ENCODE data around the gene PPP6R1.

The PPP6R1 gene

GRCh38 chr19:55212447-55212846, 46.4 kb downstream of the PPP6R1 start:
- peak; percentile 85 for TF ChIP-seq RAD21 (IDR thresholded peaks at IDR 0.05; ENCODE audit: low read depth)
- no peak for TF ChIP-seq CREB1 (IDR thresholded peaks at IDR 0.05; ENCODE audit: low read depth)

- no peak for TF ChIP-seq TEAD4 (IDR thresholded peaks at IDR 0.05)
- TF ChIP-seq RAD21 (IDR thresholded peaks at IDR 0.05; ENCODE audit: low read depth), result no peak
- TF ChIP-seq TAF1 (IDR thresholded peaks at IDR 0.05; ENCODE audit: low read depth), result no peak
- no peak for TF ChIP-seq MAX (IDR thresholded peaks at IDR 0.05)
- TF ChIP-seq EP300 (IDR thresholded peaks at IDR 0.05; ENCODE audit: borderline replicate concordance), result no peak
- TF ChIP-seq NFIC (IDR thresholded peaks at IDR 0.05), result no peak
- no peak for TF ChIP-seq YY1 (IDR thresholded peaks at IDR 0.05; ENCODE audit: low read depth)
- TF ChIP-seq ZBTB7A (IDR thresholded peaks at IDR 0.05; ENCODE audit: low read depth), result no peak
- no peak for TF ChIP-seq REST (IDR thresholded peaks at IDR 0.05; ENCODE audit: low read depth)
- no peak for TF ChIP-seq TCF12 (IDR thresholded peaks at IDR 0.05; ENCODE audit: low read depth)
- TF ChIP-seq USF1 (IDR thresholded peaks at IDR 0.05), result no peak
- no peak for TF ChIP-seq EGR1 (IDR thresholded peaks at IDR 0.05)
These were observed 48.9 kb downstream of the PPP6R1 start for GRCh38 chr19:55209693-55210472.

DNA sequence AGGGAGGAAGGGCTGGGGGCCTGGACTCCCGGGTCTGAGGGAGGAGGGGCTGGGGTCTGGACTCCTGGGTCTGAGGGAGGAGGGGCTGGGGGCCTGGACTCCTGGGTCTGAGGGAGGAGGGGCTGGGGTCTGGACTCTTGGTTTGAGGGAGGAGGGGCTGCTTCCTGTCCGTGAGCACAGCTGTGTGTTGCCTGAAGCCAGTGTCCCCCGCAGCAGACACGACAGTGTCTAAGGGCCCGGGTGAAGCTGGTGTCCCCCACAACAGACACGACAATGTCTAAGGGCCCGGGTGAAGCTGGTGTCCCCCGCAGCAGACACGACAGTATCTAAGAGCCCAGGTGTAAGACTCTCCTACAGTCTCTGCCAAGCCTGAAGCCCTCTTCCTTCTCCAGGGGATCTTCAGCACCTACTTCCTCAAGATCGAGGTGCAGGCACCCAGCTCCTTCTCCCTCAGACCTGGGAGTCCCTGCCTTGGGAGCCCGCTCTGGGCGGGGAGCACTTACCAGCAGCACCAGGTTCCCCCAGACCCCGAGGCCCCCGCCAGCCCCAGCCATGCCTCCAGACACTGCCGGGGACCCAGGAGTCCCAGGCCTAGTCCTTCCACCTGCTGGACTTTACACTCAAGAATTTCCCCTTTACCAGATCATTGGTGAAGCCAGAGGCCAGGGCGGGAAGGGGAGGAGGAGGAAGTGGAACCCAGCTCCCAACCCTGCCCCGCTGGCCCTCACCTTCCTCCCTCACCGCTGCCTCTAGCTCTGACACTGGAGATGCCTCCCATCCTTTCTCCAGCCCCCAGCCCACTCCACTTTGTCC, 49.7 kb downstream of the PPP6R1 start, which contains the start of gene PTPRH:
Gene PTPRH (minus strand): TSS at position 622 of the 813 bp plus-strand sequence. CDS start 68 bp downstream, at position 554.
- TF ChIP-seq ZBTB7A (IDR thresholded peaks at IDR 0.05; ENCODE audit: low read depth), result no peak
- TF ChIP-seq EGR1 (IDR thresholded peaks at IDR 0.05), result no peak
- no peak for TF ChIP-seq RAD21 (IDR thresholded peaks at IDR 0.05; ENCODE audit: low read depth)
- no peak for TF ChIP-seq EP300 (IDR thresholded peaks at IDR 0.05; ENCODE audit: borderline replicate concordance)
- no peak for TF ChIP-seq FOXM1 (IDR thresholded peaks at IDR 0.05; ENCODE audit: borderline replicate concordance, low read depth)
- TF ChIP-seq MAX (IDR thresholded peaks at IDR 0.05), result no peak
- no peak for TF ChIP-seq TEAD4 (IDR thresholded peaks at IDR 0.05)
- no peak for TF ChIP-seq CEBPB (IDR thresholded peaks at IDR 0.05)
- no peak for TF ChIP-seq USF1 (IDR thresholded peaks at IDR 0.05)
- no peak for TF ChIP-seq YY1 (IDR thresholded peaks at IDR 0.05; ENCODE audit: low read depth)
- TF ChIP-seq REST (IDR thresholded peaks at IDR 0.05; ENCODE audit: low read depth), result no peak
- no peak for TF ChIP-seq NFIC (IDR thresholded peaks at IDR 0.05)
- TF ChIP-seq TCF12 (IDR thresholded peaks at IDR 0.05; ENCODE audit: low read depth), result no peak
- no peak for TF ChIP-seq TAF1 (IDR thresholded peaks at IDR 0.05; ENCODE audit: low read depth)
- TF ChIP-seq CREB1 (IDR thresholded peaks at IDR 0.05; ENCODE audit: low read depth), result no peak

GRCh38 chr19:55206664-55207500, 51.9 kb downstream of the PPP6R1 start:
- TF ChIP-seq MAX (IDR thresholded peaks at IDR 0.05) (peak; percentile 35), ZBTB7A (IDR thresholded peaks at IDR 0.05; ENCODE audit: low read depth) (peak; percentile 88; the same call in 1 of the 2 replicates), TEAD4 (IDR thresholded peaks at IDR 0.05) (no peak), FOXM1 (IDR thresholded peaks at IDR 0.05; ENCODE audit: borderline replicate concordance, low read depth) (no peak), NFIC (IDR thresholded peaks at IDR 0.05) (peak; percentile 68)

GRCh38 chr19:55202199-55202598, 56.6 kb downstream of the PPP6R1 start:
- TF ChIP-seq RAD21 (IDR thresholded peaks at IDR 0.05; ENCODE audit: low read depth), result 0 out of 2 replicates have a peak, but pooled peaks have one; percentile 12

All from Ishikawa (cell line).